Measurements from ENCODE around the gene H6PD.

Gene H6PD

GRCh38 chr1:9249263-9249533 is 14.6 kb downstream of the H6PD start:
- TF ChIP-seq, protein P1, sequence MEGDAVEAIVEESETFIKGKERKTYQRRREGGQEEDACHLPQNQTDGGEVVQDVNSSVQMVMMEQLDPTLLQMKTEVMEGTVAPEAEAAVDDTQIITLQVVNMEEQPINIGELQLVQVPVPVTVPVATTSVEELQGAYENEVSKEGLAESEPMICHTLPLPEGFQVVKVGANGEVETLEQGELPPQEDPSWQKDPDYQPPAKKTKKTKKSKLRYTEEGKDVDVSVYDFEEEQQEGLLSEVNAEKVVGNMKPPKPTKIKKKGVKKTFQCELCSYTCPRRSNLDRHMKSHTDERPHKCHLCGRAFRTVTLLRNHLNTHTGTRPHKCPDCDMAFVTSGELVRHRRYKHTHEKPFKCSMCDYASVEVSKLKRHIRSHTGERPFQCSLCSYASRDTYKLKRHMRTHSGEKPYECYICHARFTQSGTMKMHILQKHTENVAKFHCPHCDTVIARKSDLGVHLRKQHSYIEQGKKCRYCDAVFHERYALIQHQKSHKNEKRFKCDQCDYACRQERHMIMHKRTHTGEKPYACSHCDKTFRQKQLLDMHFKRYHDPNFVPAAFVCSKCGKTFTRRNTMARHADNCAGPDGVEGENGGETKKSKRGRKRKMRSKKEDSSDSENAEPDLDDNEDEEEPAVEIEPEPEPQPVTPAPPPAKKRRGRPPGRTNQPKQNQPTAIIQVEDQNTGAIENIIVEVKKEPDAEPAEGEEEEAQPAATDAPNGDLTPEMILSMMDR (IDR thresholded peaks at IDR 0.05; ENCODE audit: low read depth, low read length, missing control alignments): no peak
- no peak for DNase-seq (ENCODE audit: low read depth)
- no peak overlapping the region for H3K4me3 ChIP-seq (ENCODE audit: low read depth, low read length)

DNA sequence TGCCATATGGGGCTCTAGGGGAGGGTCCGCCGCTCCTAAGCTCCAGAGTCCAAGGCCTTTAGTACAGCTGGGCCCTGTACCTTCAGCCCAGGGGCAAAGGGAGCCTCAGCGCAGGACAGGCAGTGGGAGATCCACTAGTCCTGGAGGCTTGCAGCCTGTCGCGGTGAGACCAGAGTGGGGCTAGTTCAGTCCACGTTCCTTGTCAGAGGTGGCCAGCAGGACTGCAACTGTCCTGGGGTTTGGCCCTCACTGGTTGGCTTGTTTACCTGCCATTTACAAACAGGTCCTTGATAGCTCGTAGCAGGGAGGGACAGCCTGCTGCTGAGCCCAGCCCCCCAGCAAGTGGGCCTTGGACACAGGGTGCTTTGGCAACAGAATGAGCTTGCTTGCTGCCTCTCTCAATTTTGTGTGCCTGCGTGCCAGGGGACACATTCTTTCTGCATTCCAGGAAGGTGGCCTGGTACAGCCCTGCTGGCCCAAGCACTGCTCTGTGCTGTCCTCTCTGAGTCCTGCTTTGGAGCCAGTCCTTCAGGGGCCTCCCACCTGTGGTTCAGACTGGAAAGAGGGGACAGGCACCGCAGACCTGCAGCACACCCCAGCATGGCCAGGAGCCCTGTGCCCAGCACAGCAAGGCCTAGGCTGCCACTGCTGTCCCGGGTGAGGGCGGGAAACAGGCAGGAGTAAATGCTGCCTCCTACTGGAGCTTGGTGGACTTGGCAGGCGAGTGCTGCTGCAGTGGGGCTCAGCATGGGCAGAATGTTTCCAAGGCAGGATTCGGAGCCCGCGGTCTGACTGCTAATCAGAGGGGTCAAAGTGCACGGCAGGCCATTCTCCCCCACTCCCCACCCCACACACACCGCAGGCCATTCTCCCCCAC is 15.2 kb downstream of the H6PD start:
- H3K4me3 ChIP-seq (ENCODE audit: low read depth, low read length): no peak overlapping the region
- TF ChIP-seq, protein P1 (IDR thresholded peaks at IDR 0.05; ENCODE audit: low read depth, low read length, missing control alignments): peak; percentile 71
- no peak for DNase-seq (ENCODE audit: low read depth)

DNA sequence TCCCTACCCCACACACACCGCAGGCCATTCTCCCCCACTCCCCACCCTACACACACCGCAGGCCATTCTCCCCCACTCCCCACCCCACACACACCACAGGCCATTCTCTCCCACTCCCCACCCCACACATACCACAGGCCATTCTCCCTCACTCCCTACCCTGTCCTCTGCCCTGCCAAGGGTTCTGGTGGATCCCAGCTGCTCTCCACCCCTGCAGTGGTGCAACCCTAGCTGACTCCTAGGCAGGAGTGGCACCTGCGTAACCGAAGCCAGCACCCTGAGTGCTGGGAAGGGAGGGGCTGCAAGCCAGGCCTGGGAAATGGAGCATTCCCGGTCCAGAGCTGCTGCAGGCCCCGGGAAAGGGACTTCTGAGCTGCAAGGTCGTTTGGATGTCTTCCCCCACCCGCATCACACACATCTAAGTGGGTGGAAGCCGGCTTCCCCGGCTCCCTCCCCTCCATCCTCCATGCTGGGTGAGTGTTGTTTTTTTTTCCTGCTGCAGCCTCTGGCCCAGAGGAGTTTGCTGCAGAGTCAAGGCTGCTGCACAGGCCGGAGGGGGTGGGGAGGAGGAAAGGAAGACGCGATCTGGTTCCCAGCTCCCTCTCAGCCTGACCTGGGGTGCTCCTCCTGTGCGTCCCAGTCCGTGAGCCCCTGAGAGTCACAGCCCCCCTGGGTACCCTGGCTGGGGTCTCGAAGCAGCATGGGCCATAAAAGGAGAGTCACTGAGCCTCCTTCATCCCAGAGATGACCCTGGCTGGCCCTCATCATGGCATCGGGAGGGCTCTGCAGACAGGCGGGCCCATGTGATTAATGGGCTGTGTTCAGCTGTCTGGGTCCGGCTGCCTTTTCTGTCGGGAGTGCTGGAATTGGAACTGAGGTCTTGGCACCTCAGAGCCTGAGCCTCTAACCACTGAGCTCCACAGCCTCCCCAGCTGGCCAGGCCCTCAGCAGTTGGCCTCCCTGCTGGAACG is 16.1 kb downstream of the H6PD start:
- H3K4me3 ChIP-seq (ENCODE audit: low read depth, low read length): no peak overlapping the region
- TF ChIP-seq, protein P1 (IDR thresholded peaks at IDR 0.05; ENCODE audit: low read depth, low read length, missing control alignments): no peak
- DNase-seq (ENCODE audit: low read depth): no peak

GRCh38 chr1:9251501-9251900 is 16.9 kb downstream of the H6PD start:
- no peak overlapping the region for H3K4me3 ChIP-seq (ENCODE audit: low read depth, low read length)
- DNase-seq (ENCODE audit: low read depth): no peak
- TF ChIP-seq, protein P1 (IDR thresholded peaks at IDR 0.05; ENCODE audit: low read depth, low read length, missing control alignments): no peak

- DNase-seq (ENCODE audit: low read depth): no peak
- H3K4me3 ChIP-seq (ENCODE audit: low read depth, low read length): no peak overlapping the region
Measured at GRCh38 chr1:9253004-9253403, 18.4 kb downstream of the H6PD start.

GRCh38 chr1:9253453-9254105 is 19.0 kb downstream of the H6PD start:
- no peak for DNase-seq (ENCODE audit: low read depth)
- no peak overlapping the region for H3K4me3 ChIP-seq (ENCODE audit: low read depth, low read length)
- TF ChIP-seq, protein P1 (IDR thresholded peaks at IDR 0.05; ENCODE audit: low read depth, low read length, missing control alignments): no peak

More at GRCh38 chr1:9253004-9253403, 18.4 kb downstream of the H6PD start:
- TF ChIP-seq, protein P1 (IDR thresholded peaks at IDR 0.05; ENCODE audit: low read depth, low read length, missing control alignments): no peak
